ENCODE measurements around the gene LHFPL2.

LHFPL2 gene

DNA sequence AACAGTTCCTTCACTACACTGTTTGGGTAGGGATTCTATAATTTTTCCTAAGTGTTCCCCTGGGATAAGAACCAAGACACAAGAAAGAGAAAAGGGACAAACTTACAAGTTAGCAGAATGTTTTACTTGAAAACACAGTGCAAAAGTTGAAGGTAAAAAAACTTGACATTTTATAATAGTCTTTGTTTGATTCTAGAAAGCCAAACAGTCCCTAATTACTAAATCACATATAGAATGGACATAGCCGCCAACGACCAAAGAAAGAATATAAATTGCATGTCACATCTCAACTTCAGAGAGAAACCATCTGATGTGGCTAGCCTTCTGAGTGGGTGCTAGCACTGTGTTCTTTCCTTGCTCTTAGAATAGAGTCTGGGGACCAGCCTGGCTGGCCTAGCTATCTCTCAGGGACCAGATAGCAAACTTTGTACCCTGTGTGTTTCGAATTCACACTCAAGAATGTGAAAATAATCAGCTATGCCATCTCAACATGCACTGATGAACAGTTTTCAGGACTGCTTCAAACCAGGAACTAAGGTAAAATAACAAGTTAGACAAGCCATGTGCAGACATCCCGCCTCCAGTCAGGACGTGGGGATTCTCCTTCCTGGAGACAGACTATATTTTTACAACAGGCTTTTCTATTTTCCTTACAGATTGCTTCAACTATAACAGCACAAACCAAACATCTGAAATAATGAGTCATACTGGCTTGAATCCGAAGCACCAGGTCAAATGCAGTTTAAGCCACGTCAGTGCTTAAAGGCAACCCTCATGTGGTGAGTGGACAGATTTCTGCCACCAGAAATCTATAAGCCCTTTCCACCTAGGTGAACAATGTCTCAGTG is 53.7 kb downstream of the LHFPL2 start:
- DNase-seq (ENCODE audit: low read depth): no peak

DNA sequence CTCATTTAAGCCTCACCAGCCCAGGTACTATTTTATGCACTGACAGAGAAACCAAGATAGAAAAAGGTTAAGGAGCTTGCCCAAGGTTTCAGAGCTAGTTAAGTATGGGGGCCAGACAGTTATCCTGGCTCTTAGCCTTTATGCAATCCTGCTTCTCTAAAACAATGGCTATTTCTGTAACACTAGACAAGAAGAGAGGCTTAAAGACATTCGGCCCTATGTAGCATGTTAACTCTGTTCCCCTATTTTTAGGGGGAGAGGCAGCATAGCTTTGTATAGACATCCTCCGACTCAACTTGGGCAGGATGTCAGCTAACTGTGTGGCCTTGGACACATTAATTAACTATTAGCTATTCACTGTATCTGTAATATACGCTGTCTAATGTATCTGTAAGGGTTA is 54.6 kb downstream of the LHFPL2 start:
- no peak for DNase-seq (ENCODE audit: low read depth)

DNA sequence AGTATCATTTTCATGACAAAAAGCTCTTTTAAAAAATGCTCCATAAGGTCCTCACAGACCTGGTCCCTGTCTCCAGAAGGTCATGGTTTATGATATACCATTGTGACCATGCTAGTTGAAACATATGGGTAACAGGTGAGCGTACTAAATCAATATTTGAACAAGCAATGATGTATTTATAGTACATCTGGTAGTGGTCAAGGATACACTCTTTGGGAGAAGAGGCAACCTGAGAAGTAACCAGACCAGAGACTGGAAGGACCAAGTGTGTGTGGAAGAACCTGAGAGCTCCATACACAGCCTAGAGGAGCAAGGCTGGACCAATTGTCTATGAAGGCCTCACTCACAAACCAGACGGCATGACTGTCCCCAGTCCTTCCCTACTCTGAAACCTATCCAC is 55.1 kb downstream of the LHFPL2 start:
- DNase-seq (ENCODE audit: low read depth): no peak

DNA sequence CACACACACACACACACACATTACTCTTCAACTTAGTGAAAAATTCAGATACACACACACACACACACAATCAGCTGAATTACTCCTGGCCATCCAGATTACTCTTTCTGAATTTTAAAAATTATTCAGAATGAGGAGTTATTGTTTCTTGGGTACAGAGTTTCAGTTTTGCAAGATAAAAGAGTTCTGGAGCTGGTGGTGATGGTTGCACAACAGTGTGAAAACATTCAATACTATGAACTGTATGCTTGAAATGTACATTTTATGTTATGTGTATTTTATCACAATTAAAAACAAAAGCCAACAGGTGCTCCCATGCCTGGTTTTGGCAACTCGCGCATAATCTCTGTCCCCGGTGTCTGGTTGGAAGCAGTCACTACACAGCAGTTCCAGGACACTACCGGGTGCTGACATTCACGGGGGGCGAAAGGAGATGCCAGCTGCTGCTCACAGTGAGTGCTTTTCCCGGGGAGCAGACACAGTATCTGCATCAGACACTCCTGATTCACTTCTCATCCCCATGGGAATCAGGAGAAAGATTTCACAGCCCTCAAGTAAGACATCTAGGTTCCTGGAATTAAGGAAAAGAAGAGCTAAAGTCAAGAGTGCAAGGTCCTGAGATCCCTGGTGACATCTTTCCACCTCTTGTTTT is 55.7 kb downstream of the LHFPL2 start:
- DNase-seq (ENCODE audit: low read depth): no peak

DNA sequence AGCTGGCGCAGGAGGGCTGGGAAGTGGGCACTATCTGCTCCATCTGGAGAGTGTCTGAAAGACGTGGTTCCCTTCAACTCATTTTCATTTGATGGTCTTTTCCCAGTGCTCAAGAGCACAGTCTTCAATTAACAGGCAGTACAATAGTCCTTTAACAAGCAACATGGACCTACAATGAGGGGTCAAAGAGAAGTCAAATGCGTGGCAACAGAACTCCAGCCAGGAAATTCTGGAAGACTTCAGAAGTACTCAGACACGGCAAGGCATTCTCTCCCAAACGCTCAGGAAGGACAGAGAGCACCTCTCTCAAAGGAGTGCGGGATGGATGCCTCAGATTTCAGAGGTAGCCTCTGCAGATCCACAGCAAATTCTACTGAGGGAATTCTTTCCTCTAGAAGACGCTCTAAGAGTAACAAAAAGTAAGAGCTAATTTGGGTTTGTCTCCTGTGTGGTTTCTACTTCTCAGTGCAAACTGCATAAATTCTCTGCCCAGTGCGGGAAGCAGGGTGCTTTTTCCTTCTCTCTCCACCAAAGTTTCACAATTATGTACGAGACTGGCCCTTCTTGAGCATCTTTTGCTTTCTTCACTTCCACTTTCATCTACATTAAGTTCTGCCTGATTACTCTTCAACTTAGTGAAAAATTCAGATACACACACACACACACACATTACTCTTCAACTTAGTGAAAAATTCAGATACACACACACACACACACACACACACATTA is 56.4 kb downstream of the LHFPL2 start:
- DNase-seq (ENCODE audit: low read depth): no peak

DNA sequence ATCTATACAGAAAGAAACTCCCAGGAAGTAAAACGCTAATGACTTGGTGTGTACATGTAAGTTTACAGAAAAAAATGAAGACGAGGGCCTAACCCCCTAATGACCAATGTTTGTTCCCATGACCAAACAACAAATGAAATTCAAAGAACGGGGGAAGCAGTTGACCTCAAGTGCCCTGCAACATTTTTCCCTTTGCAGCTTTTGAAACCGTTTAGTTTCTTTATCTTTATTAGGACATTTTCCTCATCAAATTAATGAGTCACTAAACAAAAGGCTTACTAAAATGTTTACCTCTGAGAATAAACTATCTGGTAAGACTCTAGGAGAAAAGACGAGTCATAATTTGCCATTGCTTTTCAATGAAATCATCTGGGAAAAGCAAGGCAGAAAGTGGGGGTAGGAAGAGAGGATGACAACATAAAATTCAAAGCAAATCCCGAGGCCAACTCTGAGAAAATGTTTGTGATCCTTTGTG is 57.4 kb downstream of the LHFPL2 start:
- DNase-seq (ENCODE audit: low read depth): no peak

DNA sequence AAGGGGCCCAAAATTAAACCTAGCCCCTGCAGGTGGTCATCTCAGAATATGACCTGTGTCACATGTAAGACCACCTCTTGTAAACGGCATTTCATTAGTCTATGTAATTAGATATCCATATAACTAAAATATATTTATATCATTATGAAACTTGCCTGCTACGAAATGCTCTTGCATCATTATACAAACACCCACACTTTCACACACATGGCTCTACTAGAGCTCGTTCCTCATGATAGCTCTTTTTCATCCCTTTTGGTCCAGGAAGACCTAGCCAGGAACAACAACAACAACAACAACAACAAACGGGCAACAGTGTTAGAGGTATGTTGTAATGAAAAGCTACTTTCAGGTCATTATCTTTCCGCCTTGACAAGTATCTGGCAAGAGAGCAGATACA is 58.6 kb downstream of the LHFPL2 start:
- DNase-seq (ENCODE audit: low read depth): no peak

DNA sequence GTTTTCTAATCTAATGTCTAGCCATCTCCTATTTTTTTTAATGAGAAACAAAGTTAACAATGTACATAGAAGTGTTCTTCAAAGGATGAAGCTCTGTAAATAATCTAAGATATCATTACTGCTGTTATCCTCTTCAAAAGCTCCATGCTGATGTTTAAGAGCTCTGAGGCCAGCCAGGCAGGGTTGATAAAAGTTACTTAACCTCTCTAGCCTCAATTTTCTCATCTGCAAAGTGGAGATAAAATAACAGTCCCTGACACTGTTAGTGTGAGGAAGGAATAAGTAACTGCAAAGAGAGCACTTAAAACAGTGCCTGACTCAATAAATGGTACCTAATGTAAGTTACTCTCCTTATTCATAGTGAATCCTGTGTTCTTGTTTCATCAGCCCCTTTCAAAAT is 60.1 kb downstream of the LHFPL2 start:
- no peak for DNase-seq (ENCODE audit: low read depth)

DNA sequence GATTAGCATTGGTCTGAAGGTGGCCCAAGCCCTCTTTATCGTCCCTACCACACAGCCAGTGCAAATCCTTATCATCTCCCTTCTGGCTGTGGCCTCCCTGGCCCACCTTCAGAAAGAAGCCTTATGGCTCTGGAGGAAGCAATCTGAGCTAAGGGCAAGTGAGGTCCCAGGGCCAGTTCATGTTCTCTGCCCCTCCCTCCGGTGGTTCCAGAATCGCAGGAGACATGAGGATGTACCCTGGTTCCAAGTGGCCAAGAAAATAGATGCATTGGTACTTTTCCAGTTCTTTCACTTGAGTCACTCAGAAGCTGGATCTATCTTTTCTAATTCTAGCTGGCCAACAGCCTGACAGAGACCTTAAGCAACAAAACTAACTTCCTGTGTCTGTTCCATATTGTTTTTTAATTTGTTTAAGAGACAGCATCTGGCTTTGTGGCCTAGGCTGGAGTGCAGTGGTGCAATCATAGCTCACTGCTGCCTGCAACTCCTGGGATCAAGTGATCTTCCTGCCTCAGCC is 60.7 kb downstream of the LHFPL2 start:
- DNase-seq (ENCODE audit: low read depth): no peak

DNA sequence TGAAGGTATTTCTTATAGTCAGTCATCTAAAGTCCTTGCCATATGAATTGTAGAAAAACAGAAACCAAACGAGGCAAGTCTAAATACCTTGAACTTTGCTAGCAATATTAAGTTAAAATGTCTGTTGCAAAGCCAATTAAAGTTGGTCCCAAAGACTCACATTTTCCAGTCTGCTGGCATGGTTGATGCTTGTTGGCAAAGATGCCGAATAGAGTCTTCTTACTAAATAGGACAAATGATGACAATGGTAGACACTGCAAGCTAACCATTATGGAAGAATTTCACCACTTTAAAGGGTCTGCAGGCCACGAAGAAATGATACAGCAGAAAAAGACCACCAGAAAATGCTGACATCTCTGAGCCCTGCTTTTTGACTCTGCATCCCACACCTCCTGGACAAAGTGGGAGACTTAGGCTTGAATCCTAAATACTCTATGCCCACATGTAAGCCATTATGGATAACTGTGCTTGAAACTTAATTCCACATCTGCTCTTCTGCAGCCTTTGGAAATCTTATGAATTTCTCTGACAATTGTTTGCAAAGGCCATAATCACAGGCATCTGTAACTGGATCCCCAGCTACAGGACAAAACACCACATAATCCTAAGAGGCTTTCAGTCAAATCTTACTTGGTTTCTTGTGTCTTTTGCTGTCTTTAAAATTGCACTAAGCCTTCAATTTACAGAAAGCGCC is 61.3 kb downstream of the LHFPL2 start:
- DNase-seq (ENCODE audit: low read depth): no peak

DNA sequence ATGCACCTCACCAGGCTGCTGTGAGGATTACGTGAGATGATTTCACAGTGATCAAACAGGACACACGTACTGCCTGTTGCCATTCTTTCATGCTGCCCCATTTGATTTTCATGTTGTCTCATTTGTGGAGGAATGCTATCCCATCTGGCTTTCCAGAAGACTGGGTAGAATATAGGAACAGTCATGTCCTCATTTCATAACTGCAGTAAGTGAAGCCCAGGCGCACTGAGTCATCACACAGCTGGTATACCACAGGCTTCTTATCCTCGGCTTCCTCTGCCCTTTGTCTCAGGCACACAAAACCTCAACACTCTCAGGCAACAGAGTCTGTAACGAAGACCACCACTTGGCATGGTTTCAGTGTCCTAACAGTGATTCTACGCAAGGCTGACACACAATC is 62.3 kb downstream of the LHFPL2 start:
- no peak for DNase-seq (ENCODE audit: low read depth)

DNA sequence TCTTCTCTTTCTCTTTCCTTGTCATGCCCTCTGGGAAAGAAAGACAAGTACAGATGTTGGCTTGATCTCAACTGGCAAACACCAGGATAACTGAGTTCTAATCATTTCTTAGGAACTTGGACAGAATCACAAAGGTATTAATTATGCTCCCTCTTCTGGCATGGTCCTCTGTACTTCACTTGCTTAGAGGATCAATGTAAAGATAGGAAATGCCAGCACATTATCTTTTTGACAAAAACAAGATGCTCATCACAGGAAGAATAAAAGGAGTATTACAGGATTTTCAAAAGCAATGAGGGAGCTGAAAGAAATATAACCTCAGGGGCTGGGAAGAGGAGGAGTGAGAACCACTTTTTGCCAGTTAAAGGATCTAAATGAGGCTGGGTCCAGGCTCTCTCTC is 70.6 kb downstream of the LHFPL2 start:
- DNase-seq (ENCODE audit: low read depth): no peak

DNA sequence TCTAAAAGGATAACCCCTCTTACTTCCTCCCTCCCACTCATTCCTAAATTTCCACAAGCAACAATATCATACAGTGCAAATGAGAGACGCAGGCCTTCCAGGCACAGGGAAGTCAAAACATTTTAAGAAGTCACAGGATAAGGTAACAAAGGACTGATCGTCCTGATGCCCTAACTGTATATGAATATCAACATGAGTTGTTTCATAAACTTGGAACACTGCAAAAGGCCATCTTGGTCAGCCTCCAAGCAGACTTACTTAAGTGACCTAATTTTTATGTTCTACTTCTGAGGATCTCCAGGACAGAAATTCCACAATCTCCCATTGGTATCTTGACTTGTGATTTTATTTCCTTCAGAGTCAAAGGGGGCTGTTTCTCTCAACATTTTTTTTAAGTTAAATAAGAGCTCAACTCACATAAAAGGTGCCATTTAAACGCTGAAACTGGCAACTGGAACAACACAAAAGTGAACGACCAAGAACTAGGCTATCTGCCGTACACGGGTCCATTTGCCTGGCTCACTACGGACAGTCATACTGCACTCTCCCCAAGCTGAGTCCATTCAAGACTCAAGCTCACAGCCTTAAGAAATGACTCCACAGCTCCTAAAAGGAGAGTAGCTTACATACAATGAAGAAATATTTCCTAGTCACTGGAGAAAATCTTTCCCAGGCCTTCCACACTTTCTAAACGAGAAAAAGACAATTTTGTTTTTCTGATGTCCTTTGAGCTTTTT is 71.3 kb downstream of the LHFPL2 start:
- DNase-seq (ENCODE audit: low read depth): no peak

DNA sequence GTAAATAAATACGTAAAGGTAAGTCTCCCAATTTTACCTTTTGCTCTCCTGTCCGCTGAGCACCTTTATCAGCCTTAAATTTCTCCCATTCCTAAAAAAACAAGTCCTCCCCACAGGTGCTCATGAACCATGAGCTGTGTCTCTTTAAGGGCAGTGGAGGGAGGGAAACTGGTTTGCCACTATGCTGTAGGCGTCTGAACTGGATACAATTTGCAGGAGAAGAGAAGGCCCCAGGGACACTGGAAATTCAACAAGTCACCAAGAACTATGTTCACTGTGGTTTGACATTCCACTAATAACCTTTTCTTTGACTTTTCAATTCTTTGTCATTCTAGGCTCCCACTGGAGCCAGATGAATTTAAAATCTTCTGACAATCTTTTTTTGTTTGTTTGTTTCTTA is 72.2 kb downstream of the LHFPL2 start:
- DNase-seq (ENCODE audit: low read depth): no peak

DNA sequence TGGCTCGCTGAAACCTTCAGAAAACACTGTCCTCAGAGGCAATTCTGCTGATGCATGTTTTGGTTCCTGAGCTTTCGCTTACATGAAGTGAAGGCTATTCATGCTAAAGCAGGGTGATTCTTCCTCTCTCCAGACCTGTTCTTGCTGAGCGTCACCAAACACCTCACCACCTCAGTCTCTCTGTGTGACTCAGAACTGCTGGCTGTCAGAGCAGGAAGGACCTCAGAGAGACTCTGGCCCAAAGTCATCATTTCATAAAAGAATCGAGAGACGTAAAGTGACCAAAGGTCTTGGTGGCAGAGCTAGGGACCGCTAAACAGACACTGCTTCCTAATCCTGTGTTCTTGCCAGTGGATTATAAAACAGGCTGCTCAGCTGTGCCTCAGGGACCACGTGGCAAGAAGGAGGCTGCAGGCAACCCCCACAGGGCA is 73.8 kb downstream of the LHFPL2 start:
- DNase-seq (ENCODE audit: low read depth): no peak

DNA sequence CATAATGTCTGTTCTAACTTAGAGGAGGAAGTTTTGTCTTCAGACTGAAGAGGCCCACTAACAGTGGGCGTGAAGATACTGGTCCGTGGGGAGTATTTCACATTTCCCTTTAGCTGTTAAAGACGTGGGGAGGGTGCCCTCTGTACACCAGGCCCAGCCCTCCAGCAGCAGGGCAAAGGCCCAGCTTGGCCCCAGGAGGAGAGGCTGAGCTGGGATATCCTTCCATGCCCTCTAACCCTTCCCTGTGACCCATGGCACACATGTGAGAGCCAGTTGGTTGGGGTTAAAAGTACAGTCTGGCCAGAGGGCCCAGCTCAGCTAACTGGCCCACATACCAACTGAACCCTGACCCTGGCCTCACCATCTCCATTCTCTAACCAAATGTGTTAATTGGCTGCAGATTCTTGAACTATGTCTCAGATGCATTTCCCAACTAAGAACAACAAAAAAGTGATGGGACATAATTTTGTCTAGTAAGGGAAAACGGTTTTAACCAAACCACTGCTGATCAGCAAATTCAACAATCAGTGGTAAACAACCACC is 74.4 kb downstream of the LHFPL2 start:
- DNase-seq (ENCODE audit: low read depth): no peak

DNA sequence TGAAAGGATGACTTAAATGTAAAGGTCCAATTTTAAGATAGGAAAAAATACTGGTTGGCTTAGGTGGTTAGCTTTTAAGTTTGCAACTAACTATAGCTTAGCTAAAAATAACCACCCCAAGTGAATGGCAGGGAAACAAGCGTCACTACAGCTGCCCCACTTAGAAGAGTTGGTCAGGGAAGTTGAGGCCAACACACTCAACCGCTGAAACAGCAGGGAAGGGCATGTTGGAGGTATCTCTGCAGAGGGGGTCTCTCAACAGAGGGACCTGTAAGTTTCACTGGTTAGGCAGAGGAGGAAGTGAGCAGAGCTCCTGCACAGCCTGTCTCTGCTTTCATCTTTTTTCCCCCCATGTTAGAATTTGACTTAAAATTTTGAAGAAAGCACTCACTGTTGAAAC is 75.3 kb downstream of the LHFPL2 start:
- no peak for DNase-seq (ENCODE audit: low read depth)

DNA sequence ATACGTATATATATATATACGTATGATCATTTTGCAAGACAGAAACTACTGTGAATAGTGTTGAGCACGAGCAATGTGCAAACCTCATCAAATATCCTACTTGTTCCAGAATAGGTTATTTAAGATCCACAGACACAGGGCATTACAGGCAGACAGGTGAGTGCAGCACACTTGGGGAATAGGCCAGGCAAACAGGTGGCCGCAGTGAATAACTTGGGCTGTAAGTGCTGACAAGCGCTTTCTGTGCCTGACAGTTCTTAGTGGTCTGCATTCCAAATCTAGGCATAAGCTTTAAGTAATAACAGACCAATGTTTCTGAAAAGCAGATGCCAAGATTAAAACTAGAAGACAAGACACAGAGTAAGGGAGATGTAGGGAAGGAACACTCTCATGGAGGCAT is 77.9 kb downstream of the LHFPL2 start:
- DNase-seq (ENCODE audit: low read depth): no peak

DNA sequence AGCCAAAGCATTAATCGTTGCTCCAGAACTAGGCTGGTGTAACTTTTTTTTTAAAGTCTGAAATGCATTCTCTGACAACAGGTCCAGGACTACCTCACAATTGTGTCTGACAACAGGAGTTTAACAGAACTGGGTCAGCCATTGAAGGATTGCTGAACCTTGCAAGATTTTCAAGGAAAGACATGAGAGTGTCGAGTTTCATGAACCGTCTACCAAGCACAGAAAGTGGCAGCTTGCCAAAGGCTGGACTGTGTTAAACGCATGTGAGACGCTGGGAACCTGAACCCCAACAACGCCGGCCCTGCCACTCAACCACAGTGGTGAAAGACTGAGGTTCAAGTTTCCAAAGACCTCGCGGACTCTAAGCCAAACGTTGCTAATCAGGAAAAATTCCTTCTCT is 79.1 kb downstream of the LHFPL2 start:
- no peak for DNase-seq (ENCODE audit: low read depth)

DNA sequence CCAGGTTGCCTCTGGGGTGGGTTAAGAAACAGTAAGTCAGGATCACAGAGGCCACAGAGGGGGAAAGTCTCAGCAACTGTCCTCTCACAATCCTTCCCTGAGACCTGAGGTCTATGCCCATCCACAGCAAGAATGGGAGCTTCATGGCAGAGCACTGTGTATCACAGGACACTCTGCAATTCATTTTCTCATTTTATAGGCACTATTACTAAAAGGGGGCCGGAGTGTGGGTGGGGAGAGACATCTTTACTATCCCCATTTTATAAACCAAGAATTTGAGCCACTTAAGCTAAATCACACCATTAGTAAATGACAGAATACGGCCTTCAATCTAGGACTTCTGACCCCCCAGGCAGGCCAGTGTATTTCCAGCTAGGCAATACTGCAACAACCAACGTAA is 79.9 kb downstream of the LHFPL2 start:
- no peak for DNase-seq (ENCODE audit: low read depth)

DNA sequence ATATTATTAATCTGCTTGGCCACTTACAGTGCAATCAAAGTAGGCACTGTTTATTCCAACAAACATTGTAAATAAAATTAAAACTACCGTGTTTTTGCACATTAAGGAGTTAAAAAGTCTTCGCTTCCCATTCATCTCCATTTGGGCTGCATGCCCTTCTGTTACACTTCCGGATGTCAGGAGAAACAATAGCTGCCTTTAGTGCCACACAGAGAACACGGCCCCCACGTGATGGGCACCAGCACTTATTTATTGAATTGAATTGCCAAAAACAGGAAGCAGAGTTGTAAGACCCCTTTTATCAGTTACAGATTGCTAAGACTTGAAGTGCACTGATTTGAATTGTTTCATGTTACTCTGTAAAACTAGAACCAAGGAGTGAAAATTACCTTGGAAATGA is 80.4 kb downstream of the LHFPL2 start:
- no peak for DNase-seq (ENCODE audit: low read depth)

Data from stimulated activated CD4-positive, alpha-beta T cell treated with anti-CD3 and anti-CD28 coated beads, Interleukin-2, amount 100 ng/mL, for 4 hours (primary cell).